ENCODE results near the gene PIK3AP1. TPM values are rescaled to one million over a fixed set of nuclear protein-coding genes. Genes with fewer than 3 reads are reported as not detected.

Gene PIK3AP1
- total RNA-seq, 1 experiment from 2014 or later, result 1.6 TPM

DNA sequence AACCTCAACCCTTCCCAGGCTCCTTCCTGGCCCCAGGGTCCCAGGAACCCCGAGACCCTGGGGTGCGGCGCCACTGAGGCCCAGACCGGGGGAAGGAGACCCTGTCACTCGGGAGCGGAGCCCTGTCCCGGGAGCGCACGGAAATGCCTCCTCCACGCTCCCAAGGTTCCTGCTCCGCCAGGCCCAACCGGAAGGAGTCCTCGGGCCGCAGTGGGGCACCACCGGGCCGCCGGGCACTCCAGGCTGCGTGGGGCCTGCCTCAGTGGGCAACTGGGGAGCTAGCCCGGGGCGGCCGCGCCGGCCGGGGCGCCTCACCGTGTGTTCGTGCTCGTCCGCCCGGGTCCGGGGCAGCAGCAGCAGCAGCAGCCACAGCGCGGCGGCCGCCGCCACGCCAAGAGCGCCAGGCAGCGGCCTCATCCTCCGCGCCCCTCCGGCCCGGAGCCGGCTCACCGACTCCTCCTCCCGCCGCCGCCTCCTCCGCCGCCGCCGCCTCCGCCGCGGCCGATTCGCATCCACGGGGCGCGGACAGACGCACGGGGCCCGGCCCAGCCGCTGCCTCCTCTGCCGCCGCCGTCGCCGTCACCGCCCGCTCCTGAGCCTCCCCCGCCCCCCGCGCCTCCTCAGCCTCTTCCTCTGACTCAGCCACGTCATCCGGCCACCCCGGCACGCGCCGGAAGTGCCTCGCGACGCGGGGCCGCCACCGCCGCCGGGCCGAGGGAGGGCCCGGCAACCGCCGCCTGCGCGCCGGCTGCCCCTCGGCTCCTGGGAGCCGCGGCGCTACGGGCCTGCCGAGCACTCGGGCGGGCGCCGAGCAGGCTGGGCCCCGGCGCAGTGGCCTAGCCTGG is 133.7 kb downstream of the PIK3AP1 start, which contains the start of gene TM9SF3:
TSS of gene TM9SF3 (minus strand) at position 594 of the 845 bp plus-strand sequence. CDS start at position 417, 177 bp downstream.
- ChIA-PET POLR2A (interaction anchor here (1.0 to 1.4 kb wide), 2 partner anchors 46 to 54 kb away, joined by 3 to 5 read pairs; no protein-coding TSS in a partner anchor), CTCF (interaction anchor here (1.0 to 1.4 kb wide), 4 partner anchors 54 to 73 kb away, joined by 3 to 5 read pairs (median 3); partner anchors contain the start of gene TLL2)
- Mint-ChIP-seq H3K27ac (ENCODE audit: unreplicated experiment) (peak within 1 kb of the TSS; percentile 95), H3K9me3 (ENCODE audit: unreplicated experiment) (no peaks in the 10 kb centered on the region), H3K36me3 (ENCODE audit: insufficient read depth, unreplicated experiment) (peaks cover 18% of the 10 kb centered on the region), H3K4me3 (ENCODE audit: unreplicated experiment) (no peak within 1 kb of the TSS), H3K4me1 (ENCODE audit: low read depth, unreplicated experiment) (peaks cover 6% of the 10 kb centered on the region), H3K27me3 (ENCODE audit: insufficient read depth, unreplicated experiment) (no peaks in the 10 kb centered on the region)
- H3K4me3 ChIP-seq (ENCODE audit: low read depth, low read length), result peak within 1 kb of the TSS; percentile 95
- no TSS peak for BruUV-seq (replicated peaks)
- intact Hi-C loops (cut with micrococcal nuclease; ENCODE audit: unreplicated experiment), result loop anchor here (2.0 kb wide), 1 partner anchor 46 kb away; no protein-coding TSS in a partner anchor
- no peaks in the 10 kb centered on the region for H3K36me3 ChIP-seq (ENCODE audit: control insufficient read depth, insufficient read depth, low read length)
- peaks cover 41% of the 10 kb centered on the region for H3K4me1 ChIP-seq
- DNase-seq, result peak; percentile 92 to 93
- H3K9me3 ChIP-seq, result no peaks in the 10 kb centered on the region
- TF ChIP-seq, protein P1, sequence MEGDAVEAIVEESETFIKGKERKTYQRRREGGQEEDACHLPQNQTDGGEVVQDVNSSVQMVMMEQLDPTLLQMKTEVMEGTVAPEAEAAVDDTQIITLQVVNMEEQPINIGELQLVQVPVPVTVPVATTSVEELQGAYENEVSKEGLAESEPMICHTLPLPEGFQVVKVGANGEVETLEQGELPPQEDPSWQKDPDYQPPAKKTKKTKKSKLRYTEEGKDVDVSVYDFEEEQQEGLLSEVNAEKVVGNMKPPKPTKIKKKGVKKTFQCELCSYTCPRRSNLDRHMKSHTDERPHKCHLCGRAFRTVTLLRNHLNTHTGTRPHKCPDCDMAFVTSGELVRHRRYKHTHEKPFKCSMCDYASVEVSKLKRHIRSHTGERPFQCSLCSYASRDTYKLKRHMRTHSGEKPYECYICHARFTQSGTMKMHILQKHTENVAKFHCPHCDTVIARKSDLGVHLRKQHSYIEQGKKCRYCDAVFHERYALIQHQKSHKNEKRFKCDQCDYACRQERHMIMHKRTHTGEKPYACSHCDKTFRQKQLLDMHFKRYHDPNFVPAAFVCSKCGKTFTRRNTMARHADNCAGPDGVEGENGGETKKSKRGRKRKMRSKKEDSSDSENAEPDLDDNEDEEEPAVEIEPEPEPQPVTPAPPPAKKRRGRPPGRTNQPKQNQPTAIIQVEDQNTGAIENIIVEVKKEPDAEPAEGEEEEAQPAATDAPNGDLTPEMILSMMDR (IDR thresholded peaks at IDR 0.05; ENCODE audit: insufficient read depth in 1 of 2, low read depth in 1 of 2, low read length in 1 of 2, severe bottlenecking in 1 of 2, unreplicated experiment in 1 of 2), result no peak
- no peaks in the 10 kb centered on the region for H3K27me3 ChIP-seq (replicated peaks; ENCODE audit: control insufficient read depth, insufficient read depth, low read length)

DNA sequence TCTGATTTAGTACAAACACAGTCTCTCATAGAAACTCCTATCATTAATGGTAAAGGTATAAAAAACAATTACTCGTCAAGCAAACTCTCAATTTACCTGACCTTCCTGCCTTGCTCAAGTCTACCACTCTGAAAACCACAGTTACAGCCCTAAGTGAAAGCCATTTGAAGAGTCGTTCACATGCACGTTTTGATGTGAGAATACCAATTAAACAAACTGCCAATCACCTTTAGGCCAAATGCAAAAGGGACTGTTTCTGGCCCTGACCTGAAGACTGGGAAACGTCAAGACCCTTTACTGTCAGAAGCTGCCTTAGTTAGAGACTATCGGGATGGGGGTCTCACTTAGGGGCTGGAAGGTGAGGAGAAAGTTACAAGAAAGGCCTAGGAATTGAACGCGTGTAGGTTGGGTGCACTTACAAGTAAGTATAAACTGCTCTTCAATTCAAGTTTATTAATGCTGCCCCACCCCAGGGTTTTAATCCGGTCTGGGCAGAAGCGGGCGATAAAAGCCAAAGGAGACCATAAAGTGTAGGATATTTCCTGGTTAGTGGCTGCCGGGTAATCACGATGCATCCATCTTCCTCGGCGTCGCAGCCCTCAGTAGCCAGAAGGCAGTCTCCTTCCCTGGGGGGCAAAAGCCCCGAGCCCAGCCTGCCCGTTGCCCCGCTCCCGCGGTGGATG is 134.4 kb downstream of the PIK3AP1 start:
- H3K27me3 Mint-ChIP-seq (ENCODE audit: insufficient read depth, unreplicated experiment), result no peaks in the 10 kb centered on the region
- no peaks in the 10 kb centered on the region for H3K9me3 ChIP-seq
- no peaks in the 10 kb centered on the region for H3K36me3 ChIP-seq (ENCODE audit: control insufficient read depth, insufficient read depth, low read length)
- TF ChIP-seq, protein P1 (IDR thresholded peaks at IDR 0.05; ENCODE audit: insufficient read depth in 1 of 2, low read depth in 1 of 2, low read length in 1 of 2, severe bottlenecking in 1 of 2, unreplicated experiment in 1 of 2), result no peak
- intact Hi-C loops (cut with micrococcal nuclease; ENCODE audit: unreplicated experiment), result loop anchor here (2.0 kb wide), 1 partner anchor 47 kb away; no protein-coding TSS in a partner anchor
- ChIA-PET CTCF (interaction anchor here (1.4 kb wide), 1 partner anchor 72 kb away, joined by 3 read pairs; the partner anchor contains the start of gene TLL2), POLR2A (no interaction called here)
- H3K9me3 Mint-ChIP-seq (ENCODE audit: unreplicated experiment), result no peaks in the 10 kb centered on the region
- DNase-seq, result no peak
- H3K4me3 Mint-ChIP-seq (ENCODE audit: unreplicated experiment), result no peak overlapping the region
- peaks cover 49% of the 10 kb centered on the region for H3K4me1 ChIP-seq
- peaks cover 6% of the 10 kb centered on the region for H3K4me1 Mint-ChIP-seq (ENCODE audit: low read depth, unreplicated experiment)
- no TSS peak for BruUV-seq (replicated peaks)
- peaks cover 18% of the 10 kb centered on the region for H3K36me3 Mint-ChIP-seq (ENCODE audit: insufficient read depth, unreplicated experiment)
- no peaks in the 10 kb centered on the region for H3K27me3 ChIP-seq (replicated peaks; ENCODE audit: control insufficient read depth, insufficient read depth, low read length)
- H3K27ac Mint-ChIP-seq (ENCODE audit: unreplicated experiment), result peak overlapping the region; percentile 95
- peak overlapping the region; percentile 95 for H3K4me3 ChIP-seq (ENCODE audit: low read depth, low read length)

DNA sequence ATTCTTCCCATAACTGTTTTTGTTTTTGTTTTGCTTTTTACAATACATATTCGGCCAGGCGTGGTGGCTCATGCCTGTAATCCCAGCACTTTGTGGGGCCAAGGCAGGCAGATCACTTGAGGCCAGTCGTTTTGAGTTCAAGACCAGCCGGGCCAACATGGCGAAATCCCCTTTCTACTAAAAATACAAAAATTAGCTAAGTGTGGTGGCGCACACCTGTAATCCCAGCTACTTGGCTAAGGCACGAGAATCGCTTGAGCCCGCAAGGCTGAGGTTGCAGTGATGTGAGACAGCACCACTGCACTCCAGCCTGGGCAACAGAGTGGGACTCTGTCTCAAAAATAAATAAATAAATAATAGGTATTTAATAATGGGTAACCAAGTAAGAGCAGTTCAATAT is 135.8 kb downstream of the PIK3AP1 start:
- ChIA-PET CTCF (no interaction called here), POLR2A (interaction anchor here (0.6 kb wide), 1 partner anchor 9 kb away, joined by 3 read pairs; no protein-coding TSS in a partner anchor)
- intact Hi-C loops (cut with micrococcal nuclease; ENCODE audit: unreplicated experiment), result no loop called here
- Histone ChIP-seq H3K36me3 (ENCODE audit: control insufficient read depth, insufficient read depth, low read length) (no peaks in the 10 kb centered on the region), H3K27me3 (replicated peaks; ENCODE audit: control insufficient read depth, insufficient read depth, low read length) (no peaks in the 10 kb centered on the region), H3K4me1 (peaks cover 48% of the 10 kb centered on the region), H3K4me3 (ENCODE audit: low read depth, low read length) (no peak overlapping the region), H3K9me3 (no peaks in the 10 kb centered on the region)
- Mint-ChIP-seq H3K27ac (ENCODE audit: unreplicated experiment) (no peak overlapping the region), H3K27me3 (ENCODE audit: insufficient read depth, unreplicated experiment) (no peaks in the 10 kb centered on the region), H3K9me3 (ENCODE audit: unreplicated experiment) (no peaks in the 10 kb centered on the region), H3K4me3 (ENCODE audit: unreplicated experiment) (peak overlapping the region; percentile 7), H3K4me1 (ENCODE audit: low read depth, unreplicated experiment) (peaks cover 10% of the 10 kb centered on the region), H3K36me3 (ENCODE audit: insufficient read depth, unreplicated experiment) (peaks cover 18% of the 10 kb centered on the region)
- BruUV-seq (replicated peaks), result no TSS peak
- DNase-seq, result no peak
- TF ChIP-seq, protein P1 (IDR thresholded peaks at IDR 0.05; ENCODE audit: insufficient read depth in 1 of 2, low read depth in 1 of 2, low read length in 1 of 2, severe bottlenecking in 1 of 2, unreplicated experiment in 1 of 2), result no peak

All from Caco-2 (cell line).